Fibroblast of lung (primary cell): ENCODE results near the gene TMEM117. TPM values are rescaled to one million over a fixed set of nuclear protein-coding genes. Genes with fewer than 3 reads are reported as not detected.

ENCODE experiments used
- DNase-seq, 2 donors: peaks; one replicate each; pipeline versions ENCODE4 v3.0.0 to v3.0.0-alpha.2; 2010; ENCODE audit warnings: low read depth in 2 of 2
- H2AFZ ChIP-seq: 2 replicates; pipeline ENCODE4 v1.5.1; 2012; ENCODE audit warnings: low read length, control low read depth, inconsistent platforms
- H3K27ac ChIP-seq: 2 replicates; pipeline ENCODE4 v1.5.1; 2011; ENCODE audit warnings: low read length, control low read depth; ENCODE audit not compliant: insufficient read depth
- H3K27me3 ChIP-seq: 2 replicates; pipeline ENCODE4 v1.5.1; 2011; ENCODE audit warnings: mild to moderate bottlenecking, low read length; ENCODE audit not compliant: control insufficient read depth, insufficient read depth
- H3K36me3 ChIP-seq: 2 replicates; pipeline ENCODE4 v1.5.1; 2011; ENCODE audit warnings: low read length; ENCODE audit not compliant: control insufficient read depth, insufficient read depth
- H3K4me1 ChIP-seq: 2 replicates; pipeline ENCODE4 v1.5.1; 2011; ENCODE audit warnings: low read length; ENCODE audit not compliant: control insufficient read depth, insufficient read depth; ENCODE audit errors: extremely low read depth
- H3K4me2 ChIP-seq: 2 replicates; pipeline ENCODE4 v1.5.1; 2011; ENCODE audit warnings: low read length, control low read depth; ENCODE audit not compliant: insufficient read depth; ENCODE audit errors: extremely low read depth
- H3K4me3 ChIP-seq, 4 experiments: fragments of 200-600 bp in 1 of 4; sonication (generic) in 1 of 4; replicated peaks in 1 of 4; 2 replicates each; pipeline ENCODE4 v1.5.1; 2011 to 2016; ENCODE audit warnings: low read length in 4 of 4, low read depth in 3 of 4, mild to moderate bottlenecking in 3 of 4, control low read depth in 2 of 4, inconsistent platforms in 1 of 4, mixed read lengths in 1 of 4; ENCODE audit not compliant: insufficient read depth in 1 of 4; ENCODE audit errors: control extremely low read depth in 1 of 4
- H3K79me2 ChIP-seq: 2 replicates; pipeline ENCODE4 v1.5.1; 2012; ENCODE audit warnings: mild to moderate bottlenecking, low read length, inconsistent platforms; ENCODE audit not compliant: control insufficient read depth, insufficient read depth
- H3K9ac ChIP-seq: 2 replicates; pipeline ENCODE4 v1.5.1; 2011; ENCODE audit warnings: mild to moderate bottlenecking, low read length, control low read depth; ENCODE audit not compliant: insufficient read depth
- H3K9me3 ChIP-seq: 2 replicates; pipeline ENCODE4 v1.5.1; 2012; ENCODE audit warnings: low read depth, low read length; ENCODE audit not compliant: control insufficient read depth, insufficient read depth
- H4K20me1 ChIP-seq: 2 replicates; pipeline ENCODE4 v1.5.1; 2011; ENCODE audit warnings: low read length; ENCODE audit not compliant: control insufficient read depth, insufficient read depth; ENCODE audit errors: extremely low read depth
- EZH2 ChIP-seq: IDR thresholded peaks from 2 replicates; pipeline ENCODE4 v1.5.1; 2012; ENCODE audit warnings: low read length, control low read depth, mild to moderate bottlenecking; ENCODE audit errors: missing control alignments
- polyA plus RNA-seq, 2 donors: library from polyadenylated mRNA; depleted of rRNA in 1 of 2; stranded (reverse) in 1 of 2; unstranded in 1 of 2; fragments of >200 nt; gene quantifications; 2 replicates each; pipeline ENCODE4 v1.2.1, GENCODE V29; 2011 to 2012; ENCODE audit warnings: missing spikeins in 1 of 2
- total RNA-seq: library from RNA; depleted of rRNA; stranded (reverse); fragments of >200 nt; gene quantifications from 2 replicates; pipeline ENCODE4 v1.2.1, GENCODE V29; 2014
- TF ChIP-seq, protein P1 (sequence below), 2 donors: IDR thresholded peaks in 1 of 2; conservative IDR thresholded peaks in 1 of 2; 1 replicate in 1 of 2; 2 replicates in 1 of 2; pipeline ENCODE4 v1.5.1; 2011 to 2012; ENCODE audit warnings: low read length in 2 of 2, control low read depth in 1 of 2, inconsistent platforms in 1 of 2, low read depth in 1 of 2, mild to moderate bottlenecking in 1 of 2

TMEM117 gene
- total and polyA plus RNA-seq, 2 donors (not counting 1 experiment from before 2014, with no cell fraction given) = 7.6 to 7.8 TPM

DNA sequence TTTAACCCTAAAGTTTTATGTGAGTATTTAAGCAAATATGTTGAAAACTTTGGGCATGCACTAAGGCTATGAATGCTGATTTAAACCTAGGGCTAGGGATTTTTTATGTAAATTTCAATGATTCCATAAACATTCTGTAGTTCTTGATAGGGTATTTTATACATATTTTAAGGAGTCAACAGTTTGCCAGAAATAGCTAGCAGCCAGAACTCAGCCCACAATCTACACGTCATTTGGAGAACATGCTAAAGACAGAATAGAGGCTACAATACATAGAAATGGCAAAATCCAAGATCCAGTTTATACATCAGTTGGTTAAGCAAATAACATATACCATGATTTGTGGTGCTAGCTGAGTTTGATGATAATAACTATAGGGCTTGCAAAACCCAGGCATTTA is 184.7 kb downstream of the TMEM117 start:
- no peak overlapping the region for H3K4me2 ChIP-seq

DNA sequence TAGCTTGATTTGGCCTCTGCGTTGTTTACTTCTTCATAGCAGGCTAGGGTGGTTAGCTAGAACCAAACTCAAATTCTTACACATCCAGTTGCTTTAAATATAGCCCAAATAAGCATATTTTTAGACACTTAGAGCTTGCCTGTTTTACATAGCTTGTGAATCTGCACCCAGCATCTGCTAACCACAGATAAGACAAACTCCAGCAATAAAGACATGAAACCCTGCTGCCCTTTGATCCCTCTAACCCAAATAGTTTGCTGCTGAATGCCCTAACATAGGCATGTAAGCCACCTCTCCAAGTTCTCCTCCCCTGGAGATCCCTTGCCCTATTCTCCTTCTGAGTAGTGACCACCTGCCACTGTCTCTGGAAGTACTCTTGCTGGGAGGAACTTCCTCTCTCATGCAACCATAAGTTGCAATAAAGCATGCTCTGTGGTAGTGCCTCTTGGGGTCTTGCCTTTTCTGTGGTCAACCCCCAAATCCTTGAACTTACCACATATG is 185.6 kb downstream of the TMEM117 start:
- Histone ChIP-seq H3K4me2 (no peak overlapping the region), H3K27ac (no peak overlapping the region), H3K27me3 (no peaks in the 10 kb centered on the region), H3K36me3 (no peaks in the 10 kb centered on the region), H3K79me2 (no peaks in the 10 kb centered on the region), H3K4me3 (no peak overlapping the region), H2AFZ (no peak overlapping the region), H3K9ac (no peak overlapping the region), H3K4me1 (no peaks in the 10 kb centered on the region), H4K20me1 (no peaks in the 10 kb centered on the region), H3K9me3 (no peaks in the 10 kb centered on the region)
- DNase-seq = peak in 1 of 2 donors; percentile 1
- TF ChIP-seq EZH2 = no peak
- TF ChIP-seq, protein P1, sequence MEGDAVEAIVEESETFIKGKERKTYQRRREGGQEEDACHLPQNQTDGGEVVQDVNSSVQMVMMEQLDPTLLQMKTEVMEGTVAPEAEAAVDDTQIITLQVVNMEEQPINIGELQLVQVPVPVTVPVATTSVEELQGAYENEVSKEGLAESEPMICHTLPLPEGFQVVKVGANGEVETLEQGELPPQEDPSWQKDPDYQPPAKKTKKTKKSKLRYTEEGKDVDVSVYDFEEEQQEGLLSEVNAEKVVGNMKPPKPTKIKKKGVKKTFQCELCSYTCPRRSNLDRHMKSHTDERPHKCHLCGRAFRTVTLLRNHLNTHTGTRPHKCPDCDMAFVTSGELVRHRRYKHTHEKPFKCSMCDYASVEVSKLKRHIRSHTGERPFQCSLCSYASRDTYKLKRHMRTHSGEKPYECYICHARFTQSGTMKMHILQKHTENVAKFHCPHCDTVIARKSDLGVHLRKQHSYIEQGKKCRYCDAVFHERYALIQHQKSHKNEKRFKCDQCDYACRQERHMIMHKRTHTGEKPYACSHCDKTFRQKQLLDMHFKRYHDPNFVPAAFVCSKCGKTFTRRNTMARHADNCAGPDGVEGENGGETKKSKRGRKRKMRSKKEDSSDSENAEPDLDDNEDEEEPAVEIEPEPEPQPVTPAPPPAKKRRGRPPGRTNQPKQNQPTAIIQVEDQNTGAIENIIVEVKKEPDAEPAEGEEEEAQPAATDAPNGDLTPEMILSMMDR (conservative IDR thresholded peaks at IDR 0.05 in 1 of 2, IDR thresholded peaks at IDR 0.05 in 1 of 2; ENCODE audit: low read depth in 1 of 2, low read length in 2 of 2) = no peak

More for the DNA sequence above, 184.7 kb downstream of the TMEM117 start:
- Histone ChIP-seq H2AFZ (no peak overlapping the region), H3K36me3 (no peaks in the 10 kb centered on the region), H3K27ac (no peak overlapping the region), H3K4me3 (no peak overlapping the region), H3K4me1 (no peaks in the 10 kb centered on the region), H3K27me3 (no peaks in the 10 kb centered on the region), H3K79me2 (no peaks in the 10 kb centered on the region), H3K9ac (no peak overlapping the region), H4K20me1 (no peaks in the 10 kb centered on the region), H3K9me3 (no peaks in the 10 kb centered on the region)
- DNase-seq = no peak
- TF ChIP-seq, protein P1 (conservative IDR thresholded peaks at IDR 0.05 in 1 of 2, IDR thresholded peaks at IDR 0.05 in 1 of 2; ENCODE audit: low read depth in 1 of 2, low read length in 2 of 2) = no peak
- TF ChIP-seq EZH2 = no peak

DNA sequence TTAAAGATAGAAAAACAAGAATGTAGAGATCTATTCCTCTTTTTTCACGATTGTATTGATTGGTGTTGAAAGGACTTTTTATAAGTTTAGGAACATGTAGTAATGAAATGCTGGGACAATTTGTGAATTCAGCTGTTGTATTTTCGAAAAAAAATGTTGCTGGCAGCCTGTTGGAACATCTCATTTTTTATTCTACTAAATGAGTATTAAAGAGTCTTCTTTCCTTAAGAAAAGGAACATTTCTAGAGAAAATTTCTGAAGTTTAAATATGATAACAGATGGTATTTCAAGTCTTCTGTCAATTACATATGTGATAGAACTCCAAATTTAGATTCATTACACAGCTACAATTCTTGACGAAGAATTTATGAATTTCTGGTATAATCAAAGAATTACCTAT is 189.6 kb downstream of the TMEM117 start:
- Histone ChIP-seq H3K9me3 (no peaks in the 10 kb centered on the region), H4K20me1 (no peaks in the 10 kb centered on the region), H3K4me2 (no peak overlapping the region), H3K4me1 (no peaks in the 10 kb centered on the region), H3K79me2 (no peaks in the 10 kb centered on the region), H3K27me3 (no peaks in the 10 kb centered on the region), H3K36me3 (no peaks in the 10 kb centered on the region), H2AFZ (no peak overlapping the region), H3K9ac (no peak overlapping the region), H3K27ac (no peak overlapping the region), H3K4me3 (no peak overlapping the region)
- no peak for DNase-seq
- no peak for TF ChIP-seq EZH2
- TF ChIP-seq, protein P1 (conservative IDR thresholded peaks at IDR 0.05 in 1 of 2, IDR thresholded peaks at IDR 0.05 in 1 of 2; ENCODE audit: low read depth in 1 of 2, low read length in 2 of 2) = no peak
